Measurements from ENCODE around the gene CDK5RAP2. TPM values are rescaled to one million over a fixed set of nuclear protein-coding genes. Genes with fewer than 3 reads are reported as not detected.

Gene CDK5RAP2
- polyA plus RNA-seq, 1 donor (not counting 4 experiments of a cell fraction or from before 2014, with no cell fraction given) = 22.4 TPM

- TF ChIP-seq EZH2 (IDR thresholded peaks at IDR 0.05; ENCODE audit: low read length) = no peak
- TF ChIP-seq CTCF (optimal IDR thresholded peaks at IDR 0.05 in 1 of 3, IDR thresholded peaks at IDR 0.05 in 1 of 3, conservative IDR thresholded peaks at IDR 0.05 in 1 of 3; ENCODE audit: extremely low read depth in 1 of 3, insufficient read depth in 2 of 3, low read length in 3 of 3) = no peak
- H3K9ac ChIP-seq (ENCODE audit: control insufficient read depth, extremely low read depth, insufficient read depth, low read length) = no peak overlapping the region
- H3K4me1 ChIP-seq (ENCODE audit: control insufficient read depth, extremely low read depth, insufficient read depth, low read length) = no peaks in the 10 kb centered on the region
- no peak overlapping the region for H3K4me2 ChIP-seq (ENCODE audit: control insufficient read depth, extremely low read depth, insufficient read depth, low read depth, low read length)
- H3K27me3 ChIP-seq (ENCODE audit: control insufficient read depth, extremely low read depth, insufficient read depth, low read length) = no peaks in the 10 kb centered on the region
- DNase-seq (ENCODE audit: low read depth, low spot score) (no peak), FAIRE-seq (no peak)
- H4K20me1 ChIP-seq (ENCODE audit: control insufficient read depth, extremely low read depth, insufficient read depth, low read length) = no peaks in the 10 kb centered on the region
- H3K9me3 ChIP-seq (ENCODE audit: control insufficient read depth, low read depth, low read length) = no peaks in the 10 kb centered on the region
- H3K36me3 ChIP-seq (ENCODE audit: control insufficient read depth in 2 of 2, extremely low read depth in 1 of 2, insufficient read depth in 2 of 2, low read length in 2 of 2) = peaks cover 13 to 30% of the 10 kb centered on the region in 2 experiments
- H3K27ac ChIP-seq (ENCODE audit: control insufficient read depth, insufficient read depth, low read length) = no peak overlapping the region
- H3K79me2 ChIP-seq (ENCODE audit: control insufficient read depth, insufficient read depth, low read length) = peaks cover 23% of the 10 kb centered on the region
- dilution Hi-C loops (cut with MboI; ENCODE audit: extremely low pct_ligation_motif_present, low sequenced_read_pairs) = no loop called here
- H3K4me3 ChIP-seq (ENCODE audit: control insufficient read depth in 2 of 3, extremely low read depth in 1 of 3, insufficient read depth in 2 of 3, low read depth in 1 of 3, low read length in 3 of 3) = no peak overlapping the region
- H3K9me1 ChIP-seq (ENCODE audit: control insufficient read depth, extremely low read depth, insufficient read depth, low read length) = no peaks in the 10 kb centered on the region
- H2AFZ ChIP-seq (ENCODE audit: control insufficient read depth, low read length) = no peak overlapping the region
Measured at GRCh38 chr9:120570296-120570695, 9.7 kb downstream of the CDK5RAP2 start.

- DNase-seq (ENCODE audit: low read depth, low spot score) (no peak), FAIRE-seq (no peak)
- Histone ChIP-seq H2AFZ (ENCODE audit: control insufficient read depth, low read length) (no peak overlapping the region), H3K4me1 (ENCODE audit: control insufficient read depth, extremely low read depth, insufficient read depth, low read length) (no peaks in the 10 kb centered on the region), H3K4me3 (ENCODE audit: control insufficient read depth in 2 of 3, extremely low read depth in 1 of 3, insufficient read depth in 2 of 3, low read depth in 1 of 3, low read length in 3 of 3) (no peak overlapping the region), H3K27me3 (ENCODE audit: control insufficient read depth, extremely low read depth, insufficient read depth, low read length) (no peaks in the 10 kb centered on the region), H3K9ac (ENCODE audit: control insufficient read depth, extremely low read depth, insufficient read depth, low read length) (no peak overlapping the region), H3K9me1 (ENCODE audit: control insufficient read depth, extremely low read depth, insufficient read depth, low read length) (no peaks in the 10 kb centered on the region), H3K9me3 (ENCODE audit: control insufficient read depth, low read depth, low read length) (no peaks in the 10 kb centered on the region), H4K20me1 (ENCODE audit: control insufficient read depth, extremely low read depth, insufficient read depth, low read length) (no peaks in the 10 kb centered on the region), H3K79me2 (ENCODE audit: control insufficient read depth, insufficient read depth, low read length) (peaks cover 15% of the 10 kb centered on the region), H3K4me2 (ENCODE audit: control insufficient read depth, extremely low read depth, insufficient read depth, low read depth, low read length) (no peak overlapping the region), H3K36me3 (ENCODE audit: control insufficient read depth in 2 of 2, extremely low read depth in 1 of 2, insufficient read depth in 2 of 2, low read length in 2 of 2) (peaks cover 13 to 30% of the 10 kb centered on the region in 2 experiments), H3K27ac (ENCODE audit: control insufficient read depth, insufficient read depth, low read length) (no peak overlapping the region)
- dilution Hi-C loops (cut with MboI; ENCODE audit: extremely low pct_ligation_motif_present, low sequenced_read_pairs) = no loop called here
- no peak for TF ChIP-seq EZH2 (IDR thresholded peaks at IDR 0.05; ENCODE audit: low read length)
- no peak for TF ChIP-seq CTCF (optimal IDR thresholded peaks at IDR 0.05 in 1 of 3, IDR thresholded peaks at IDR 0.05 in 1 of 3, conservative IDR thresholded peaks at IDR 0.05 in 1 of 3; ENCODE audit: extremely low read depth in 1 of 3, insufficient read depth in 2 of 3, low read length in 3 of 3)
Measured at GRCh38 chr9:120569556-120569955, 10.4 kb downstream of the CDK5RAP2 start.
